Prostate gland (tissue), 2 donors: ENCODE results near the gene MED12L. TPM values are rescaled to one million over a fixed set of nuclear protein-coding genes. Genes with fewer than 3 reads are reported as not detected.

Experiments used
- DNase-seq: peaks from one replicate; pipeline ENCODE4 v3.0.0-alpha.2; 2019; ENCODE audit warnings: low spot score
- H3K27ac ChIP-seq, 2 donors: fragments of 200-600 bp; sonication (generic); 2 replicates each; pipeline ENCODE4 v1.5.1; 2017 to 2019
- H3K27me3 ChIP-seq: fragments of 200-600 bp; sonication (generic); replicated peaks from 2 replicates; pipeline ENCODE4 v1.5.1; 2019; ENCODE audit not compliant: insufficient read depth
- H3K36me3 ChIP-seq, 2 donors: fragments of 200-600 bp; sonication (generic); 1 replicate in 1 of 2; 2 replicates in 1 of 2; pipeline versions ENCODE4 v1.5.1 to v1.8.1; 2017 to 2019
- H3K4me1 ChIP-seq: fragments of 200-600 bp; sonication (generic); replicated peaks from 2 replicates; pipeline ENCODE4 v1.5.1; 2019
- H3K4me3 ChIP-seq, 2 donors: fragments of 200-600 bp; sonication (generic); 2 replicates each; pipeline ENCODE4 v1.5.1; 2017 to 2019
- H3K9me3 ChIP-seq: fragments of 200-600 bp; sonication (generic); 2 replicates; pipeline ENCODE4 v1.5.1; 2017
- CTCF ChIP-seq, 4 experiments: fragments of 200-600 bp in 2 of 4; fragments of 450-650 bp in 2 of 4; sonication (generic) in 2 of 4; IDR thresholded peaks; 1 replicate in 3 of 4; 2 replicates in 1 of 4; pipeline ENCODE4 v1.5.1; 2016 to 2019; ENCODE audit warnings: antibody characterized with exemption in 4 of 4, mild to moderate bottlenecking in 2 of 4, moderate library complexity in 2 of 4
- POLR2A ChIP-seq: fragments of 450-650 bp; IDR thresholded peaks from one replicate; pipeline ENCODE4 v1.6.1; 2016; ENCODE audit warnings: antibody characterized with exemption, mild to moderate bottlenecking
- POLR2AphosphoS5 ChIP-seq: sonication (generic); formaldehyde crosslinking; IDR thresholded peaks from one replicate; pipeline ENCODE4 v1.6.1; 2017; ENCODE audit warnings: antibody characterized with exemption
- WGBS: methylation state at CpG from one replicate; pipeline ENCODE4 v1.1.5; 2018; 5-methylcytosine and 5-hydroxymethylcytosine counted together
- intact Hi-C: fragments of 100-400 bp; cut with DNase I; formaldehyde crosslinking; loops from one replicate; pipeline ENCODE4 v1.14.2; 2022
- total RNA-seq, 2 donors: library from RNA; depleted of rRNA; stranded (reverse); fragments of >200 nt; gene quantifications; one replicate each; pipeline ENCODE4 v1.1.0, GENCODE V29; 2016

The MED12L gene
- total RNA-seq, 2 donors from 2014 or later, result 3.6 to 4.3 TPM

GRCh38 chr3:151327571-151328198, 242.2 kb downstream of the MED12L start:
- no peak for TF ChIP-seq POLR2AphosphoS5
- peak in 3 of 4 experiments; percentile 29 to 41 (median 37) for TF ChIP-seq CTCF (IDR thresholded peaks at IDR 0.05)
- Histone ChIP-seq H3K36me3 (no peaks in the 10 kb centered on the region), H3K4me3 (no peak overlapping the region), H3K27me3 (no peaks in the 10 kb centered on the region), H3K9me3 (no peaks in the 10 kb centered on the region), H3K4me1 (no peaks in the 10 kb centered on the region), H3K27ac (no peak overlapping the region)
- intact Hi-C loops, result no loop called here
- WGBS, result 8% methylated on average over 3 of the region's 3 CpGs
- DNase-seq, result no peak

DNA sequence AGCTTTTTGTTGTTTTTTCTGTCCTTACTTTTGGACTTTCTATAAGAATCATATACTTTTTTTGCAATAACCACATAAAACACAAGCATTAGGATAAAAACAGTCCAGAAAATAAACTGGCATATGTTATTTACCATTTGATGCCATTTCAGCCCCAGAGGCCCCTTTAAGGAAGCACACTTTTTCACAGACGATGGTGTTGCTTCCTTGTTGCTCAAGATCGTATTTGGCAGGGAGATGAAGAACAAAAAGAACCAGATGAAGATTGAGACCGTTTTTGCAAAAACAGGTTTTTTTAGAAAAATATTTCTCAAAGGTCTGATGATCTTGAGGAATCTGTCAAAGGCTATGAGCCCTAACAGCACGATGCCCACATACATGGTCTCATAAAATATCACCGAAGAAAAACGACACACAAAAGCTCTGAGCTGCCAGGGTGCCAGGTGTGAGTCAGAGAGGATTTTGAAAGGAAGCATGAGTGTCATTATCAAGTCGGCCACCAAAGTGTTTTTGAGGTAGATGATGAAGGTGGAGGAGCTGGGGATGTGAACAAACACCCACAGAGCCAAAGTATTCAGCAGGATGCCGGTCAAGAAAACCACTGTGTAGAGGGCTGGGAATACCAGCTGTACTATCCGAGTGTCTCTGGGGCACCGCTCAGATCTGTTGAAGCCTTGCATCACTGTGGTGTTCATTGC, 243.0 kb downstream of the MED12L start:
- WGBS, result 29% methylated on average over 10 of the region's 10 CpGs
- Histone ChIP-seq H3K36me3 (no peaks in the 10 kb centered on the region), H3K27ac (no peak overlapping the region), H3K4me3 (no peak overlapping the region), H3K4me1 (no peaks in the 10 kb centered on the region), H3K9me3 (no peaks in the 10 kb centered on the region), H3K27me3 (no peaks in the 10 kb centered on the region)
- TF ChIP-seq CTCF (IDR thresholded peaks at IDR 0.05) (peak in 1 of 4 experiments; percentile 28), POLR2AphosphoS5 (peak; percentile 8), POLR2A (no peak)
- no peak for DNase-seq
- intact Hi-C loops, result no loop called here

DNA sequence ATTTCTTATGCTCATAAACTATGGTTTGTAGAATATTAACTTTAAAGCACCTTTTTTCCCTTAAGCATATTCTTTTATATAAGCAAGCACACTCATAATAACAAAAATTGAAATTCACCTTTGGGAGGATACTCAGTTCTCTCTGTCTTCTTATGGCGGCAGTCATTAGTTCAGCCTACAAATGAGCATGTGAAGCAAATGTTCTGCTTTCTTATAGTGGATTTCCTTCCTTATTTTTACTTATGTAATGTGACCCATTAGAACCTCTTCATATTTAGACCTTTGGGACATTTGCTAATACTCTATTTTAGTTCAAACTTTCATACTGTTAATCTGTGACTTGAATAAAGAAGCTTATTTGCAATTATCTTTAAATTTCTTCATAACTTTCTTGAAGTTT, 243.9 kb downstream of the MED12L start, which contains the start of gene P2RY13:
P2RY13 (minus strand) TSS at position 187 of the 400 bp plus-strand sequence; CDS start at position 166, 21 bp downstream.
- Histone ChIP-seq H3K36me3 (no peaks in the 10 kb centered on the region), H3K27me3 (no peaks in the 10 kb centered on the region), H3K4me3 (no peak within 1 kb of the TSS), H3K9me3 (no peaks in the 10 kb centered on the region), H3K27ac (no peak within 1 kb of the TSS), H3K4me1 (no peaks in the 10 kb centered on the region)
- 92% methylated on average over 1 of the region's 1 CpG for WGBS
- intact Hi-C loops, result no loop called here
- TF ChIP-seq POLR2AphosphoS5 (no peak), CTCF (IDR thresholded peaks at IDR 0.05) (no peak), POLR2A (no peak)
- no peak for DNase-seq

DNA sequence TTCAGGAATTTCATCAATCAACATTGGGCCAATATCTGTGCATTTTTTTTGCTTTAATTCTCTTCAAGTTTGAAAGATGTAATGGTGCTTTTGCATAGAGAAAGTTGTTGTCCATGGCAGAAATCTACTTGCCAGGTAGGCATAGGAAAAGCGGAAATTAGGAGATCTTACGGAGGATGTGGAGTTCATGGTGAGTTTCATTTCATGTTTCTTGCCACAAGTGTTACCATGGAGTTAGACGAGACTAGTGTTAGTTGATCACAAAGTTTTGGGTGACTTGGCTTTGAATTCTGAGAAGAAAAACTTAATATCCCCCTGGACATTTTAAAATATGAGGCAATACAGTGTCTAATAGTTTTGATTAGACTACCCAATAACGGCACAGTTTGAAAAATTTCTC, 244.9 kb downstream of the MED12L start:
- TF ChIP-seq CTCF (IDR thresholded peaks at IDR 0.05) (no peak), POLR2A (no peak)
- Histone ChIP-seq H3K27ac (no peak overlapping the region), H3K4me3 (no peak overlapping the region), H3K27me3 (no peaks in the 10 kb centered on the region), H3K4me1 (no peaks in the 10 kb centered on the region), H3K36me3 (no peaks in the 10 kb centered on the region), H3K9me3 (no peaks in the 10 kb centered on the region)
- intact Hi-C loops, result no loop called here
- DNase-seq, result no peak
- 78% methylated on average over 4 of the region's 4 CpGs for WGBS

DNA sequence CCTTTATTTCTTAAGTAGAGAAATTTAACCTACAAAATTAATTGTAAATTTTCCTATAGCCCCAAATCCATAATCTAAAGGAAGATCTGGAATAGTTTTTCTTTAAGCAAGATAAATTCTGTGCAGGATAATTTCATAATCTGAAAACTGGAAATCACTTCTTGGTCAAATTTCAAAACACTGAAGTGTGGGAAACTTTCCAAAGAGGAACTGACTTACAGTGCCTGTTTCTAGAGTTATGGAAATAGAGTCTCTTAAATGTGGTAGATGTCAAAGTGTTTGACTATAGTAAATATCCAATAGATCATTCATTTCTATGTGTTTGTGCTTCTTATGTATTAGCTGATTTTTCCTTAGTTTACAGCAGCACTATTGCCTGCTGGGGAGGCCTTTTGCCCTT, 245.4 kb downstream of the MED12L start:
- Histone ChIP-seq H3K9me3 (no peaks in the 10 kb centered on the region), H3K27ac (no peak overlapping the region), H3K4me1 (no peaks in the 10 kb centered on the region), H3K4me3 (no peak overlapping the region), H3K36me3 (no peaks in the 10 kb centered on the region), H3K27me3 (no peaks in the 10 kb centered on the region)
- intact Hi-C loops, result no loop called here
- no peak for DNase-seq
- TF ChIP-seq POLR2AphosphoS5 (no peak), CTCF (IDR thresholded peaks at IDR 0.05) (no peak), POLR2A (no peak)
